ENCODE data around the gene MKLN1. TPM values are rescaled to one million over a fixed set of nuclear protein-coding genes. Genes with fewer than 3 reads are reported as not detected.
"Not testable (repeated sequence)": the region's sequence is repeated elsewhere in the genome, so short reads cannot be mapped to it uniquely, and the experiment has no call there.

MKLN1 gene
- total RNA-seq, 1 experiment from 2014 or later: 90.2 TPM

- no TSS peak for BruUV-seq (replicated peaks)
- TF ChIP-seq CTCF (conservative IDR thresholded peaks at IDR 0.05; ENCODE audit: low read depth, low read length) (no peak), EZH2 (IDR thresholded peaks at IDR 0.05; ENCODE audit: borderline replicate concordance, low read depth, low read length, poor library complexity, severe bottlenecking) (no peak)
- Histone ChIP-seq H3K27me3 (replicated peaks; ENCODE audit: insufficient read depth, low read depth, low read length, poor library complexity) (no peaks in the 10 kb centered on the region), H3K9me3 (ENCODE audit: low read depth, low read length, poor library complexity, severe bottlenecking) (no peaks in the 10 kb centered on the region), H3K36me3 (ENCODE audit: insufficient read depth, low read length, poor library complexity, severe bottlenecking) (no peaks in the 10 kb centered on the region), H3K27ac (ENCODE audit: low read depth, low read length, poor library complexity, severe bottlenecking) (no peak overlapping the region), H3K4me1 (ENCODE audit: insufficient read depth, low read length, poor library complexity, severe bottlenecking) (peaks cover 7% of the 10 kb centered on the region), H3K4me3 (ENCODE audit: low read depth, low read length, poor library complexity, severe bottlenecking) (no peak overlapping the region)
- intact Hi-C loops (cut with micrococcal nuclease; ENCODE audit: unreplicated experiment): no loop called here
- no peak for DNase-seq (ENCODE audit: low spot score)
- CTCF ChIA-PET: no interaction called here
- POLR2A ChIA-PET (ENCODE audit: low non-redundant PET): no interaction called here
Measured at GRCh38 chr7:131503639-131504038, 176.0 kb downstream of the MKLN1 start.

DNA sequence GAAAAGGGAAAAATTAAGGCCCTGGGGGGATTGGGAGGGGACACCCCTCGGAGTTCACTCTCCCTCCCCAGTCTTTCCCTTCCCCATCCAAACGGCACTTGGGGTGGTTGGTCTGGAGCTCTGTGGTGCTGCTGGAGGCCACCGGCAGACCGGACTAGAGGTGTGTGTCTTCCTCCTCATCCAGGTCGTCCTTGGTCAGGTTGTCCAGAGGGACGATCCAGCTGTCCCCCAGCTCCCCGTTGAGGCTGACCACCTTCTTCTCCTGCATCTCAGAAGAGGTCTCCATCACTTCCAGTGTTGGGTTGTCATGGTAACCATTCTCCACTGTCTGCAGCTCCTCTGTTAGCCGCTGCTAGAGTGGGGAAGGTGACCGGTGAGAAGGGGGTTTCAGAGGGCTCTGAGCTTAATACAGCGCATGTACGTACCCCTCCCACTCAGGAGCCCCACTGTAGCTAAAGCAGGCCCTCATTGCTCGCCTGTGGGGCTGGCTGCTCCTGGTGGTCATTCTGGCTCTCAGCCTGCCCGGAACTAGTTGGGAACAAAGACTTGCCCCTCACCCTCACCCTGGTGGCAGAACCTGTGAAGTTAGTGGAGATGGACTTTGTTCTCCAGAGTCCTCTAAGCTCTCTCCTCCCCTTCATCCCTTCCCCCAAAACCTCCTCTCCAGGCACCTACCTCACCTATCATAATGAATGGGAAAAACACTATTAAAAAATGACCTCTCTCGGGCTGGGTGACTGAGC lies 176.7 kb downstream of the MKLN1 start:
- Histone ChIP-seq H3K27ac (ENCODE audit: low read depth, low read length, poor library complexity, severe bottlenecking) (no peak overlapping the region), H3K27me3 (replicated peaks; ENCODE audit: insufficient read depth, low read depth, low read length, poor library complexity) (no peaks in the 10 kb centered on the region), H3K9me3 (ENCODE audit: low read depth, low read length, poor library complexity, severe bottlenecking) (no peaks in the 10 kb centered on the region), H3K36me3 (ENCODE audit: insufficient read depth, low read length, poor library complexity, severe bottlenecking) (no peaks in the 10 kb centered on the region), H3K4me1 (ENCODE audit: insufficient read depth, low read length, poor library complexity, severe bottlenecking) (peaks cover 7% of the 10 kb centered on the region), H3K4me3 (ENCODE audit: low read depth, low read length, poor library complexity, severe bottlenecking) (no peak overlapping the region)
- BruUV-seq (replicated peaks): no TSS peak
- ChIA-PET POLR2A (ENCODE audit: low non-redundant PET) (no interaction called here), CTCF (no interaction called here)
- intact Hi-C loops (cut with micrococcal nuclease; ENCODE audit: unreplicated experiment): no loop called here
- DNase-seq (ENCODE audit: low spot score): no peak
- TF ChIP-seq CTCF (conservative IDR thresholded peaks at IDR 0.05; ENCODE audit: low read depth, low read length): no peak
- TF ChIP-seq EZH2 (IDR thresholded peaks at IDR 0.05; ENCODE audit: borderline replicate concordance, low read depth, low read length, poor library complexity, severe bottlenecking): no peak

- POLR2A ChIA-PET (ENCODE audit: low non-redundant PET); CTCF ChIA-PET; intact Hi-C loops (cut with micrococcal nuclease; ENCODE audit: unreplicated experiment); H3K27ac ChIP-seq (ENCODE audit: low read depth, low read length, poor library complexity, severe bottlenecking); DNase-seq (ENCODE audit: low spot score); H3K4me3 ChIP-seq (ENCODE audit: low read depth, low read length, poor library complexity, severe bottlenecking); BruUV-seq (replicated peaks); H3K9me3 ChIP-seq (ENCODE audit: low read depth, low read length, poor library complexity, severe bottlenecking); H3K27me3 ChIP-seq (replicated peaks; ENCODE audit: insufficient read depth, low read depth, low read length, poor library complexity); H3K4me1 ChIP-seq (ENCODE audit: insufficient read depth, low read length, poor library complexity, severe bottlenecking); H3K36me3 ChIP-seq (ENCODE audit: insufficient read depth, low read length, poor library complexity, severe bottlenecking): not testable (repeated sequence)
Measured at GRCh38 chr7:131505037-131505620, 177.5 kb downstream of the MKLN1 start.
